Measurements from ENCODE around the gene BCL11A. TPM values are rescaled to one million over a fixed set of nuclear protein-coding genes. Genes with fewer than 3 reads are reported as not detected.

Gene BCL11A
- polyA plus RNA-seq, 2 of the 4 experiments (the other 2 are of a cell fraction): 0.12 to 0.13 TPM

DNA sequence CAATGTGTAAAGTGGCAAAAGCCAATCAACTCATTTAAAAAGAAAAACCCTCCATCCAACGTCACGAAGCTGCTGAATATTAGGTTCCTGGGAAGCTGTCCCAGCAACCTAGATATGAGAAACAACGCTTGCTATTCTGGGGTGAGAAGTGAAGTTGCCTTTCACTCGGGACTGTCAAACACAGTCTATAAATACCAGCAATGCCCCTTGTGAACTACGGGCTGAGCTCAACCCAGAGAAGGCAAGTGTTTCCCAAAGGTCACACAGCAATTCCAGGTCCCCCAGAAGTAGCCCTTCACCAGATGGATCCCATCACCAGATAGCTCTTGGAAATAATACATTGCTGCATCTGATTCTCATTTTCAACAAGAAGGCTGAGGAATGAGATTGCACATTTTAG lies 67.9 kb downstream of the BCL11A start (continued):
- TF ChIP-seq RNF2 (IDR thresholded peaks at IDR 0.05; ENCODE audit: borderline replicate concordance, low read depth) (no peak), CBX2 (IDR thresholded peaks at IDR 0.05; ENCODE audit: borderline replicate concordance, low read depth) (no peak)

DNA sequence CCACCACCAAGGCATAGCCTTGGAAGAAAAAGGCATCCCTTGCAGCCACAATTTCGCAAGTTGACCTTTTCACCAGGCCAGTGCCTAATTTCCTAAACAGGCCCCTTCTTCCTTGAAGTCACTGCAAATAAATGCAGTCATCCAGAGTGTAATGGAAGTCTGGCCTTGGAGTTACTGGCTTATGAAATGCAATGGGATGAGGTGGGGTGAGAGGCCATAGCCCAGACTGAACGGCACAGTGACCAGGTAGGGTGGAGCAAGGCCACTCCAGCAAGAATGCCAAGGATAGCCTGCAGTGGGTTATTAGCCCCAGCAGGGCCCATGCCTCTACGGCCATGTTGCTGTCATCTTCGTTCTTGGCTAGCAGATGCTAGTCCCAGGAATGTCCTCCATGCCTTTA lies 68.4 kb downstream of the BCL11A start:
- Histone ChIP-seq H3K27ac (no peak overlapping the region), H3K4me1 (peaks cover 6% of the 10 kb centered on the region; the same call in 1 of the 3 replicates), H3K4me3 (no peak overlapping the region), H3K4me2 (no peak overlapping the region), H3K9me3 (no peaks in the 10 kb centered on the region)
- DNase-seq (ENCODE audit: low read depth in 1 of 2, low spot score in 1 of 2) (no peak), FAIRE-seq (no peak), ATAC-seq (no peak)
- ChIA-PET CTCF (no interaction called here), POLR2A (no interaction called here)
- 49% methylated on average over 4 of the region's 4 CpGs for WGBS (ENCODE audit: missing lambda C conversion rate)
- TF ChIP-seq CHD4 (IDR thresholded peaks at IDR 0.05; ENCODE audit: borderline replicate concordance) (no peak), HEYL (CRISPR knock-in tag; IDR thresholded peaks at IDR 0.05) (no peak), TP53 (CRISPR knock-in tag; IDR thresholded peaks at IDR 0.05) (no peak), MAZ (IDR thresholded peaks at IDR 0.05; ENCODE audit: borderline replicate concordance, low read depth, low read length) (no peak), GATA3 (IDR thresholded peaks at IDR 0.05; ENCODE audit: borderline replicate concordance) (no peak), MAFK (IDR thresholded peaks at IDR 0.05; ENCODE audit: partially characterized antibody) (no peak), BCL3 (IDR thresholded peaks at IDR 0.05) (no peak), RFX5 (IDR thresholded peaks at IDR 0.05) (no peak), RCOR1 (IDR thresholded peaks at IDR 0.05; ENCODE audit: low read depth, low read length) (no peak), RNF2 (IDR thresholded peaks at IDR 0.05; ENCODE audit: borderline replicate concordance, low read depth) (no peak), NPAS2 (CRISPR knock-in tag; IDR thresholded peaks at IDR 0.05; ENCODE audit: borderline replicate concordance) (no peak), FOSB (CRISPR knock-in tag; IDR thresholded peaks at IDR 0.05) (no peak), POLR2AphosphoS2 (conservative IDR thresholded peaks at IDR 0.05; ENCODE audit: low read length) (no peak), CBX8 (IDR thresholded peaks at IDR 0.05) (no peak)
- TF ChIP-seq, protein P1, sequence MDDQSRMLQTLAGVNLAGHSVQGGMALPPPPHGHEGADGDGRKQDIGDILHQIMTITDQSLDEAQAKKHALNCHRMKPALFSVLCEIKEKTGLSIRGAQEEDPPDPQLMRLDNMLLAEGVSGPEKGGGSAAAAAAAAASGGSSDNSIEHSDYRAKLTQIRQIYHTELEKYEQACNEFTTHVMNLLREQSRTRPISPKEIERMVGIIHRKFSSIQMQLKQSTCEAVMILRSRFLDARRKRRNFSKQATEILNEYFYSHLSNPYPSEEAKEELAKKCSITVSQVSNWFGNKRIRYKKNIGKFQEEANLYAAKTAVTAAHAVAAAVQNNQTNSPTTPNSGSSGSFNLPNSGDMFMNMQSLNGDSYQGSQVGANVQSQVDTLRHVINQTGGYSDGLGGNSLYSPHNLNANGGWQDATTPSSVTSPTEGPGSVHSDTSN (IDR thresholded peaks at IDR 0.05): no peak
- TF ChIP-seq, protein P2, sequence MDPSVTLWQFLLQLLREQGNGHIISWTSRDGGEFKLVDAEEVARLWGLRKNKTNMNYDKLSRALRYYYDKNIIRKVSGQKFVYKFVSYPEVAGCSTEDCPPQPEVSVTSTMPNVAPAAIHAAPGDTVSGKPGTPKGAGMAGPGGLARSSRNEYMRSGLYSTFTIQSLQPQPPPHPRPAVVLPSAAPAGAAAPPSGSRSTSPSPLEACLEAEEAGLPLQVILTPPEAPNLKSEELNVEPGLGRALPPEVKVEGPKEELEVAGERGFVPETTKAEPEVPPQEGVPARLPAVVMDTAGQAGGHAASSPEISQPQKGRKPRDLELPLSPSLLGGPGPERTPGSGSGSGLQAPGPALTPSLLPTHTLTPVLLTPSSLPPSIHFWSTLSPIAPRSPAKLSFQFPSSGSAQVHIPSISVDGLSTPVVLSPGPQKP (IDR thresholded peaks at IDR 0.05; ENCODE audit: low read depth, low read length): no peak

GRCh38 chr2:60484133-60484645 lies 69.3 kb downstream of the BCL11A start:
- 59% methylated on average over 7 of the region's 7 CpGs for WGBS (ENCODE audit: missing lambda C conversion rate)
- TF ChIP-seq CBX2 (IDR thresholded peaks at IDR 0.05; ENCODE audit: borderline replicate concordance, low read depth): no peak
- no peak for TF ChIP-seq CBX8 (IDR thresholded peaks at IDR 0.05)
- TF ChIP-seq MAZ (IDR thresholded peaks at IDR 0.05; ENCODE audit: borderline replicate concordance, low read depth, low read length): no peak
- TF ChIP-seq SMC3 (IDR thresholded peaks at IDR 0.05): no peak
- no peak for TF ChIP-seq FOSB (CRISPR knock-in tag; IDR thresholded peaks at IDR 0.05)
- no peak for TF ChIP-seq POLR2A (IDR thresholded peaks at IDR 0.05; ENCODE audit: low read length)
- TF ChIP-seq NPAS2 (CRISPR knock-in tag; IDR thresholded peaks at IDR 0.05; ENCODE audit: borderline replicate concordance): no peak
- TF ChIP-seq NFE2L2 (conservative IDR thresholded peaks at IDR 0.05; ENCODE audit: low read length): no peak
- no peak for TF ChIP-seq ZSCAN20 (CRISPR knock-in tag; IDR thresholded peaks at IDR 0.05)
- TF ChIP-seq, protein P3, sequence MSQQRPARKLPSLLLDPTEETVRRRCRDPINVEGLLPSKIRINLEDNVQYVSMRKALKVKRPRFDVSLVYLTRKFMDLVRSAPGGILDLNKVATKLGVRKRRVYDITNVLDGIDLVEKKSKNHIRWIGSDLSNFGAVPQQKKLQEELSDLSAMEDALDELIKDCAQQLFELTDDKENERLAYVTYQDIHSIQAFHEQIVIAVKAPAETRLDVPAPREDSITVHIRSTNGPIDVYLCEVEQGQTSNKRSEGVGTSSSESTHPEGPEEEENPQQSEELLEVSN (IDR thresholded peaks at IDR 0.05; ENCODE audit: borderline replicate concordance, low read depth): no peak
- no peak for TF ChIP-seq BCL3 (IDR thresholded peaks at IDR 0.05)
- TF ChIP-seq CHD4 (IDR thresholded peaks at IDR 0.05; ENCODE audit: borderline replicate concordance): no peak
- TF ChIP-seq JUNB (IDR thresholded peaks at IDR 0.05): no peak
- TF ChIP-seq MYC (IDR thresholded peaks at IDR 0.05; ENCODE audit: borderline replicate concordance, low read length): no peak
- no peak for TF ChIP-seq RFX5 (IDR thresholded peaks at IDR 0.05)
- no peak for TF ChIP-seq ZNF302 (CRISPR knock-in tag; IDR thresholded peaks at IDR 0.05)
- TF ChIP-seq RNF2 (IDR thresholded peaks at IDR 0.05; ENCODE audit: borderline replicate concordance, low read depth): no peak
- no peak for TF ChIP-seq HOXB5 (CRISPR knock-in tag; IDR thresholded peaks at IDR 0.05)
- no peak for TF ChIP-seq ESRRA (IDR thresholded peaks at IDR 0.05; ENCODE audit: borderline replicate concordance, low read length)
- TF ChIP-seq KDM5A (IDR thresholded peaks at IDR 0.05): no peak
- ATAC-seq (no peak), DNase-seq (ENCODE audit: low read depth in 1 of 2, low spot score in 1 of 2) (no peak), FAIRE-seq (no peak)
- Histone ChIP-seq H3K4me2 (no peak overlapping the region), H3K27ac (no peak overlapping the region), H3K4me1 (peaks cover 6% of the 10 kb centered on the region; the same call in 1 of the 3 replicates), H3K4me3 (no peak overlapping the region), H3K9me3 (no peaks in the 10 kb centered on the region)
- ChIA-PET POLR2A (no interaction called here), CTCF (interaction anchor here (0.7 kb wide), 1 partner anchor 1902 kb away, joined by 3 read pairs; no protein-coding TSS in a partner anchor)
